Heart left ventricle (tissue), 16 donors: Measurements from ENCODE around the gene MYBL2. TPM values are rescaled to one million over a fixed set of nuclear protein-coding genes. Genes with fewer than 3 reads are reported as not detected.

Source experiments
- ATAC-seq, 4 donors: fragments of 200-7000 bp; cut with Tn5 transposase; one replicate each; pipeline ENCODE4 v1.9.1; 2020 to 2022; ENCODE audit warnings: moderate library complexity in 4 of 4, mild to moderate bottlenecking in 3 of 4, moderate number of reproducible peaks in 1 of 4
- DNase-seq, 5 donors: peaks; one replicate each; pipeline ENCODE4 v3.0.0-alpha.2; 2020
- H3K27ac ChIP-seq, 12 donors: fragments of 200-600 bp; sonication (generic) in 4 of 12; one replicate each; pipeline versions ENCODE4 v1.5.0 to v1.8.0; 2016 to 2022; ENCODE audit warnings: mild to moderate bottlenecking in 2 of 12
- H3K27me3 ChIP-seq, 9 donors: fragments of 200-600 bp; sonication (generic) in 2 of 9; one replicate each; pipeline versions ENCODE4 v1.5.1 to v1.8.0; 2016 to 2022; ENCODE audit warnings: mild to moderate bottlenecking in 3 of 9
- H3K36me3 ChIP-seq, 9 donors: fragments of 200-600 bp; sonication (generic) in 2 of 9; one replicate each; pipeline versions ENCODE4 v1.5.0 to v1.8.0; 2018 to 2022; ENCODE audit warnings: mild to moderate bottlenecking in 2 of 9
- H3K4me1 ChIP-seq, 12 donors: fragments of 200-600 bp; sonication (generic) in 4 of 12; one replicate each; pipeline versions ENCODE4 v1.5.0 to v1.8.0; 2016 to 2022; ENCODE audit warnings: mild to moderate bottlenecking in 3 of 12
- H3K4me3 ChIP-seq, 12 donors: fragments of 200-600 bp; sonication (generic) in 4 of 12; one replicate each; pipeline versions ENCODE4 v1.5.0 to v1.8.0; 2017 to 2022; ENCODE audit warnings: mild to moderate bottlenecking in 9 of 12, moderate library complexity in 4 of 12
- H3K9me3 ChIP-seq, 12 donors: fragments of 200-600 bp; sonication (generic) in 4 of 12; one replicate each; pipeline versions ENCODE4 v1.5.0 to v1.8.0; 2016 to 2022; ENCODE audit warnings: mild to moderate bottlenecking in 1 of 12
- POLR2A ChIP-seq, 2 donors: fragments of 450-650 bp; IDR thresholded peaks; one replicate each; pipeline ENCODE4 v1.6.1; 2017; ENCODE audit warnings: antibody characterized with exemption in 2 of 2, mild to moderate bottlenecking in 2 of 2, moderate library complexity in 2 of 2
- WGBS, 4 donors: extraction: QIAGEN DNeasy Blood & Tissue Kit in 2 of 4; methylation state at CpG; one replicate each; pipeline versions ENCODE4 v1.1.5 to v1.1.7; 2013 to 2018; 5-methylcytosine and 5-hydroxymethylcytosine counted together
- intact Hi-C, 10 donors: fragments of 100-400 bp; cut with DNase I; formaldehyde crosslinking; loops; one replicate each; pipeline versions ENCODE4 v1.11.1 to v1.14.2; 2022
- polyA plus RNA-seq, 2 donors: library from polyadenylated mRNA; stranded (reverse); fragments of 200-250 nt; gene quantifications; one replicate each; pipeline ENCODE4 v1.2.3, GENCODE V29; 2013
- total RNA-seq, 9 donors: library from RNA; depleted of rRNA in 2 of 9; stranded (reverse); fragments of >200 nt in 2 of 9; fragmentation: NEBNext Ultra II Directional in 3 of 9; extraction: Animal tissue kit (Norgen Biotek cat#: 25700) in 3 of 9; gene quantifications; one replicate each; pipeline versions ENCODE4 v1.1.0 to v1.2.4, GENCODE V29; 2016 to 2023
- TF ChIP-seq, protein P1 (sequence below), 12 donors: fragments of 200-600 bp; sonication (generic) in 4 of 12; IDR thresholded peaks; one replicate each; pipeline versions ENCODE4 v1.5.0 to v1.8.0; 2018 to 2022; ENCODE audit warnings: antibody characterized with exemption in 12 of 12, mild to moderate bottlenecking in 5 of 12
- donor health status: ischemic (EF 13 %, LVEDD 7.1; RV severe dilation, severe dysfunction).
- donor health status: healthy with polysubstance abuse.
- donor health status: DM: no; HTN: yes; CAD: no.
- donor health status: DM: no; HTN: no; CAD: no.
- donor health status: ischemic (EF 25% LVEDD 6.9; RV normal size, moderate dysfunction).
- donor health status: ischemic (EF 25% LVEDD 5.7; RV mildly dilated, moderate dysfunction).
- donor health status: healthy.
- donor health status: DM: yes; HTN: yes; CAD: no.
- donor health status: ischemic (EF 35%, LVEDD 5.7; RV mildly dilated, moderate dysfunction).
- donor health status: nonischemic (EF 11% LVEDD 7.7; RV severe dilation, severe dysfunction).
- donor health status: DM: yes; HTN: yes; CAD: no.
- donor health status: PGD.
- donor health status: ischemic (EF 29% LVEDD 5.4; RV normal size, mild dysfunction).
- donor health status: nonischemic (EF 23%, LVEDD 6.1; RV moderate dilation, normal function).

Gene MYBL2
- total and polyA plus RNA-seq, 11 donors, result 0.07 to 7.9 (median 0.17) TPM; not detected in 2

DNA sequence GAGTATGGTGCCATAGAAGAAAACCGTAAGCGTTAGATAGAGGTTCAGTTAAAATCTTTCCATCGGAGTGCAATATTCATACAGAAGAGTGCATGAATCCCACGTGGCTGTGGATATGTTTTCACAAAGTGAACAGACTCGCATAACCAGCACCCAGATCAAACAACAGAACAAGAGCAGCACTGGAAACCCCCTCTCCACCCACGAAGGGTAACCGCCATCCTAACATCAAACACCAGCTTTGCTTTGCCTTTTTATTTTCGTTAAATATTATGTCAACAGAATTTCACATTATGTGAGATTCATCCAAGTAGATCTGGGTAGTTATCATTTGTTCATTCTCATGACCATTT, 55.2 kb downstream of the MYBL2 start:
- intact Hi-C loops, result no loop called here
- WGBS, 4 donors, result 72 to 78% (median 74%) methylated on average over 8 of the region's 8 CpGs
- H3K9me3 ChIP-seq, result peaks cover 0 to 2% (median 0%) of the 10 kb centered on the region in 12 donors
- H3K4me3 ChIP-seq, result no peak overlapping the region
- H3K36me3 ChIP-seq, result no peaks in the 10 kb centered on the region
- ATAC-seq (no peak), DNase-seq (no peak)
- H3K27ac ChIP-seq, result no peak overlapping the region
- TF ChIP-seq POLR2A (IDR thresholded peaks at IDR 0.05), result no peak
- TF ChIP-seq, protein P1, sequence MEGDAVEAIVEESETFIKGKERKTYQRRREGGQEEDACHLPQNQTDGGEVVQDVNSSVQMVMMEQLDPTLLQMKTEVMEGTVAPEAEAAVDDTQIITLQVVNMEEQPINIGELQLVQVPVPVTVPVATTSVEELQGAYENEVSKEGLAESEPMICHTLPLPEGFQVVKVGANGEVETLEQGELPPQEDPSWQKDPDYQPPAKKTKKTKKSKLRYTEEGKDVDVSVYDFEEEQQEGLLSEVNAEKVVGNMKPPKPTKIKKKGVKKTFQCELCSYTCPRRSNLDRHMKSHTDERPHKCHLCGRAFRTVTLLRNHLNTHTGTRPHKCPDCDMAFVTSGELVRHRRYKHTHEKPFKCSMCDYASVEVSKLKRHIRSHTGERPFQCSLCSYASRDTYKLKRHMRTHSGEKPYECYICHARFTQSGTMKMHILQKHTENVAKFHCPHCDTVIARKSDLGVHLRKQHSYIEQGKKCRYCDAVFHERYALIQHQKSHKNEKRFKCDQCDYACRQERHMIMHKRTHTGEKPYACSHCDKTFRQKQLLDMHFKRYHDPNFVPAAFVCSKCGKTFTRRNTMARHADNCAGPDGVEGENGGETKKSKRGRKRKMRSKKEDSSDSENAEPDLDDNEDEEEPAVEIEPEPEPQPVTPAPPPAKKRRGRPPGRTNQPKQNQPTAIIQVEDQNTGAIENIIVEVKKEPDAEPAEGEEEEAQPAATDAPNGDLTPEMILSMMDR (IDR thresholded peaks at IDR 0.05), result no peak
- no peaks in the 10 kb centered on the region for H3K4me1 ChIP-seq
- no peaks in the 10 kb centered on the region for H3K27me3 ChIP-seq

DNA sequence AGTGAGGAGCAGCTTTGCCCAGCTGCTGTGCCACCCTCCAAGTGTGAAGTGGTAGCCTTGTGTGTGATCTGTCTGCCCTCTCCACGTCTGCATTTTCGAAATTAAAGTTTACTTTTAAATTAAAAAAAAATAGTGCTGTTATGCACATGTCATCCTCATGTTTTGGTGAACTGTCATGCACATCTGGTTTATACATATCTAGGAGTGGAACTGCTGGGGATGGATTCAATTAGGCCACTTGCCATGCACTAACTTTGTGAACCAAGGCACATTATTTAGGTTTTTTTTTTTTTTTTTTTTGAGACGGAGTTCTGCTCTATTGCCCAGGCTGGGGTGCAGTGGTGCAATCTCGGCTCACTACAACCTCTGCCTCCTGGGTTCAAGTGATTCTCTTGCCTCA, 56.3 kb downstream of the MYBL2 start:
- ATAC-seq (no peak), DNase-seq (no peak)
- peaks cover 0 to 2% (median 0%) of the 10 kb centered on the region in 12 donors for H3K9me3 ChIP-seq
- H3K4me3 ChIP-seq, result no peak overlapping the region
- no peaks in the 10 kb centered on the region for H3K36me3 ChIP-seq
- H3K27me3 ChIP-seq, result no peaks in the 10 kb centered on the region
- intact Hi-C loops, result no loop called here
- TF ChIP-seq, protein P1 (IDR thresholded peaks at IDR 0.05), result no peak
- TF ChIP-seq POLR2A (IDR thresholded peaks at IDR 0.05), result no peak
- H3K4me1 ChIP-seq, result no peaks in the 10 kb centered on the region
- 68 to 79% (median 77%) methylated on average over 4 of the region's 4 CpGs for WGBS, 4 donors
- no peak overlapping the region for H3K27ac ChIP-seq

DNA sequence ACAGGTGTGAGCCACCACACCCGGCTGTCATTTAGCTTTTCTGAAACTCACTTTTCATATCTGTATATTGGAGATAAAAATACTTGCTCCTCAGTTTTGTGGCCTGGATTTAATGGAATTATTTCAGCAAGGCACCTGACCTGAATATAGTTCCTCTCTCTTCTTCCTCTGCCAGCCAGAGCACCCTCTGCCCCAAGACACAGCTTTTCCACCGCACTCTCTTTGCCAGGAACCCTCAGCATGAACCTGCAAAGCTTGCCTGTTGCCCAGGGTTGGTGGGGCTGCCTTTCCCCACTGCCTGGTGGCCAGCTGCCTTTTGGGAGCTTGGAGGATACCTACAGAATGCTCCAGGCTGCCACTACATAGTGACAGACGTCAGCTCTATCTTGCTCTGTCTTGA, 56.8 kb downstream of the MYBL2 start:
- H3K27me3 ChIP-seq, result no peaks in the 10 kb centered on the region
- intact Hi-C loops, result no loop called here
- no peaks in the 10 kb centered on the region for H3K36me3 ChIP-seq
- no peak for DNase-seq
- H3K27ac ChIP-seq, result no peak overlapping the region
- no peak for ATAC-seq
- H3K4me3 ChIP-seq, result no peak overlapping the region
- H3K9me3 ChIP-seq, result peaks cover 0 to 2% (median 0%) of the 10 kb centered on the region in 12 donors
- TF ChIP-seq POLR2A (IDR thresholded peaks at IDR 0.05), result no peak
- TF ChIP-seq, protein P1 (IDR thresholded peaks at IDR 0.05), result no peak
- WGBS, 4 donors, result 72 to 83% (median 77%) methylated on average over 3 of the region's 3 CpGs
- no peaks in the 10 kb centered on the region for H3K4me1 ChIP-seq

DNA sequence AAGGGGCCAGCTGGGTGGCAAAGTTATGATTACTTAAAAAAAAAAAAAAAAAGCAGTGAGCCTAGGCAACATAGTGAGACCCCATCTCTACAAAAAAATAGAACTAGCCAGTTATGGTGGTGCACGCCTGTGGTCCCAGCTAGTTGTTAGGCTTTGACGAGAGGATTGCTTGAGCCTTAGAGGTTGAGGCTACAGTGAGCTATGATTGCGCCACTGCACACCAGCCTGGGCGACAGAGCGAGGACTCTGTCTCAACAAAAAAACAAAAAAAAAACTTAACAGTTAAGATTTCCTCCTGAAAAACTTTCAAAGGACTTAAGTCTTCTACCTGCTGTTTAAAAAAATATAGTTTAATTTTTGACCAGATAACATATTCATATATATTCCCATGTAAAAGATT, 57.5 kb downstream of the MYBL2 start:
- H3K27ac ChIP-seq, result no peak overlapping the region
- no peaks in the 10 kb centered on the region for H3K4me1 ChIP-seq
- H3K4me3 ChIP-seq, result no peak overlapping the region
- peaks cover 0 to 4% (median 0%) of the 10 kb centered on the region in 12 donors for H3K9me3 ChIP-seq
- TF ChIP-seq, protein P1 (IDR thresholded peaks at IDR 0.05), result no peak
- no peak for TF ChIP-seq POLR2A (IDR thresholded peaks at IDR 0.05)
- H3K27me3 ChIP-seq, result no peaks in the 10 kb centered on the region
- ATAC-seq (no peak), DNase-seq (no peak)
- intact Hi-C loops, result no loop called here
- no peaks in the 10 kb centered on the region for H3K36me3 ChIP-seq
- WGBS, 4 donors, result 89 to 91% (median 90%) methylated on average over 5 of the region's 5 CpGs
